ENCODE data around the gene LRRC2.

DNA sequence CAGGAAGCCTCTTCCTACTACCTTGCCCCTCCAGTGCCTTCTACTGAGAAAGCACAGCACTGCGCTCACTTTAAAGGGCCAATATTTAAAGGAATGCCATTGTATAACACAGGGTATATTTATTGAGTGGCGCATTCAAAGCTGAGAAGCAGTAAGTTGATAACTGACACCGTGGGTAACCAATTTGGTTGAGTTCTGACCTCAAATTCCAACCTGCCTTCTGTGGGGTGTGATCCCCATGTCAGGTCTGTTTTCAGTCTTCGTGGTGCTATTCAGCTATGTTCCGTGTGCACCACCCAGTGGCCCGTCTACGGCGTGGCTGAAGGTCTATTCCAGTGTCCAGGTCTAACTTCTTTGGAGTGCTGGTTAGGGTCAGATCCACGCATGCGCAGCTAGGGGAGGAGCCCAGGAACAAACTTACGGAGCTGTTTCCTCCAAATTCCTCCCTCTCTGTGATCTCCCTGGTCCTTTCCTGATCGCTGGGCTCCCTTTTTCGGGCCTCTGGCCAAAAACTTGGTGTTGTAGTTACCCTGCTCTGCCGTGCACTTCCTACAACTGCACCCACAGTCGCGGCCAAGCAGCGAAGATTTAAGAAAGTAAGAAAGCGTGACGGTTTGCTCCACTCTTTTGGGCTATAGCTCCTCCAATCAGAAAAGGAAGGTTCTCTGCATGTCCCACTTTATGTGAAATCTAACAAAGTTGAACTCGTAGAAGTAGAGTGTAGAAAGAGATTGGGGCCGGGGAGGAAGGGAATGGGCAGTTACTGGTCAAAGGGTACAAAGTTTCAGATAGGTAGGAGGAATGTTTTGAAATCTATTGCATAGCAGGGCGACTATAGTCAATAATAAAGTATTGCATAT lies 7.7 kb downstream of the LRRC2 start:
- TF ChIP-seq POLR2A (IDR thresholded peaks at IDR 0.05; ENCODE audit: low read length) (no peak), GATA1 (IDR thresholded peaks at IDR 0.05; ENCODE audit: low read depth, low read length) (no peak)

All from erythroblast (primary cell).